DOHH2 (cell line): ENCODE data around the gene CNTN1.

Experiments used
- EZH2phosphoT487 ChIP-seq: fragments of 200-600 bp; sonication (generic); IDR thresholded peaks from 2 replicates; pipeline ENCODE4 v1.6.1; 2017; ENCODE audit warnings: borderline replicate concordance, mild to moderate bottlenecking, antibody characterized with exemption, low read length, moderate library complexity, mixed read lengths
- TF ChIP-seq, protein P1 (sequence below): fragments of 200-600 bp; sonication (generic); IDR thresholded peaks from one replicate; pipeline ENCODE4 v1.5.1; 2014; ENCODE audit warnings: antibody characterized with exemption, mild to moderate bottlenecking, low read depth, low read length; ENCODE audit not compliant: poor library complexity, severe bottlenecking

DNA sequence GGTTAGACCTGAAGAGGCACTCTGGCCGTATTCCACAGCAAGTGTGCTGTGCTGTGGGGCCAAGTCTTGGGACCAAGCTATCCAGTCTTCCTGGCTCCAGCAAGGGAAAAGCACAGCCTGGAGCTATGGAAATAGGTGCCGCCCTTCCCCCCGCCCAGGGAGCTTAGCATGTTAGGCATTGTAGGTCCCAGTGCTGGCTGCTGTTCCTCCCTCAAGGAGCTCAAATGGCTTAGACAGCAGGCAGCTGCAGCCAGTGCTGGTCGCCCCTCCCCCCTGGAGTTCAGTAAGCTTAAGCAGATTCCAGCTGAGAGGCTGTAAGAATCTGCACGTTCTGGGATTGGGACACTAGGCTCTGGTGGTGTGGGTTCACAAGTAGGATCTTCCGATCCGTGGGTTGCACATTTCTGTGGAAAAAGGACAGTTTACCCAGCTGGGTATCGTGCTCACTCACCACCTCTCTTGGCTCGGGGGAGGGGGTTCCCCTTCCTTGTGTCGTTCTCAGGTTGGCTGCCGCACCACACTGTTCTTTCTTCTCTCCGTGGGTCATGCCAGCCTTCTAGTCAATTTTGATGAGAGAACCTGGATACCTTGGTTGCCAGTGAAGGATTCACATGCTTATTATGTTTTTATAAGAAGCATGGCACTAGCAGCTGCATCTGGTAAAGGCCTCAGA is 127.3 kb downstream of the CNTN1 start:
- TF ChIP-seq, protein P1, sequence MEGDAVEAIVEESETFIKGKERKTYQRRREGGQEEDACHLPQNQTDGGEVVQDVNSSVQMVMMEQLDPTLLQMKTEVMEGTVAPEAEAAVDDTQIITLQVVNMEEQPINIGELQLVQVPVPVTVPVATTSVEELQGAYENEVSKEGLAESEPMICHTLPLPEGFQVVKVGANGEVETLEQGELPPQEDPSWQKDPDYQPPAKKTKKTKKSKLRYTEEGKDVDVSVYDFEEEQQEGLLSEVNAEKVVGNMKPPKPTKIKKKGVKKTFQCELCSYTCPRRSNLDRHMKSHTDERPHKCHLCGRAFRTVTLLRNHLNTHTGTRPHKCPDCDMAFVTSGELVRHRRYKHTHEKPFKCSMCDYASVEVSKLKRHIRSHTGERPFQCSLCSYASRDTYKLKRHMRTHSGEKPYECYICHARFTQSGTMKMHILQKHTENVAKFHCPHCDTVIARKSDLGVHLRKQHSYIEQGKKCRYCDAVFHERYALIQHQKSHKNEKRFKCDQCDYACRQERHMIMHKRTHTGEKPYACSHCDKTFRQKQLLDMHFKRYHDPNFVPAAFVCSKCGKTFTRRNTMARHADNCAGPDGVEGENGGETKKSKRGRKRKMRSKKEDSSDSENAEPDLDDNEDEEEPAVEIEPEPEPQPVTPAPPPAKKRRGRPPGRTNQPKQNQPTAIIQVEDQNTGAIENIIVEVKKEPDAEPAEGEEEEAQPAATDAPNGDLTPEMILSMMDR, result no peak
- TF ChIP-seq EZH2phosphoT487, result no peak
